Measurements from ENCODE around the gene PDLIM1. TPM values are rescaled to one million over a fixed set of nuclear protein-coding genes. Genes with fewer than 3 reads are reported as not detected.

The PDLIM1 gene
- total and polyA plus RNA-seq, 2 of the 13 experiments (the other 11 are each of a cell fraction or from before 2014, with no cell fraction given): 119 to 123 TPM

DNA sequence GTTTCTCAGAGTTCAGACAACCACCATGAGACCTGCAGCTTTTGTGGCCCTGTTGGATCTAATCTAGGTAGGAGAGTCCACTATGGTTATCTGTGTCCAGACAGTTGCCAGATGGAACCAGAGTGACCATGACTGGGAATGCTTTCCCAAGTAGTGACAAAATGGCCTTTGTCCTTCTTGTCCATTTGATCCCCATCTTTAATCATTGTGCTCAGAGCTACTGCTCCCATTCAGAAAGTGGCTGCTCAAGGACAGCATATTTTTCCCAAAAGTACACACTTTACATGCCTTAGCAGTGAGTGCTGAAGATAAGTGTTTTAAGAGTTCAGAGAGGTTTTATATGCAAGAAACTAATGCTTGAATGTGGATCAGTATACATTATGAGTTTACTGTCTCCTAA is 102.2 kb downstream of the PDLIM1 start (continued):
- 0 out of 2 replicates have a peak, but pooled peaks have one; percentile 40 for TF ChIP-seq MIXL1 (CRISPR knock-in tag; IDR thresholded peaks at IDR 0.05)
- TF ChIP-seq TOPORS (CRISPR knock-in tag; IDR thresholded peaks at IDR 0.05): no peak
- TF ChIP-seq HNF4A (CRISPR knock-in tag; IDR thresholded peaks at IDR 0.05): peak; percentile 55
- 0 out of 2 replicates have a peak, but pooled peaks have one; percentile 15 for TF ChIP-seq SALL1 (CRISPR knock-in tag; IDR thresholded peaks at IDR 0.05)
- TF ChIP-seq PPARG (CRISPR knock-in tag; conservative IDR thresholded peaks at IDR 0.05): 0 out of 2 replicates have a peak, but pooled peaks have one; percentile 14
- no peak for TF ChIP-seq RXRB (CRISPR knock-in tag; IDR thresholded peaks at IDR 0.05; ENCODE audit: borderline replicate concordance)
- TF ChIP-seq SOX13 (IDR thresholded peaks at IDR 0.05): no peak
- TF ChIP-seq SOX13 (CRISPR knock-in tag; conservative IDR thresholded peaks at IDR 0.05 in 1 of 2, IDR thresholded peaks at IDR 0.05 in 1 of 2): peak in 1 of 2 experiments; percentile 75; a peak in 2 of 4 replicates
- peak; percentile 21; the same call in 1 of the 2 replicates for TF ChIP-seq ZGPAT (CRISPR knock-in tag; IDR thresholded peaks at IDR 0.05)
- TF ChIP-seq, protein P1, sequence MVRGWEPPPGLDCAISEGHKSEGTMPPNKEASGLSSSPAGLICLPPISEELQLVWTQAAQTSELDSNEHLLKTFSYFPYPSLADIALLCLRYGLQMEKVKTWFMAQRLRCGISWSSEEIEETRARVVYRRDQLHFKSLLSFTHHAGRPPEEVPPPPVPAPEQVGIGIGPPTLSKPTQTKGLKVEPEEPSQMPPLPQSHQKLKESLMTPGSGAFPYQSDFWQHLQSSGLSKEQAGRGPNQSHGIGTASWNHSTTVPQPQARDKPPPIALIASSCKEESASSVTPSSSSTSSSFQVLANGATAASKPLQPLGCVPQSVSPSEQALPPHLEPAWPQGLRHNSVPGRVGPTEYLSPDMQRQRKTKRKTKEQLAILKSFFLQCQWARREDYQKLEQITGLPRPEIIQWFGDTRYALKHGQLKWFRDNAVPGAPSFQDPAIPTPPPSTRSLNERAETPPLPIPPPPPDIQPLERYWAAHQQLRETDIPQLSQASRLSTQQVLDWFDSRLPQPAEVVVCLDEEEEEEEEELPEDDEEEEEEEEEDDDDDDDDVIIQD (CRISPR knock-in tag; IDR thresholded peaks at IDR 0.05; ENCODE audit: low read depth): 0 out of 2 replicates have a peak, but pooled peaks have one; percentile 35
- TF ChIP-seq SIX1 (CRISPR knock-in tag; IDR thresholded peaks at IDR 0.05; ENCODE audit: borderline replicate concordance): peak; percentile 27; the same call in 1 of the 2 replicates
- TF ChIP-seq POGZ (CRISPR knock-in tag; IDR thresholded peaks at IDR 0.05): peak; percentile 32; the same call in 1 of the 2 replicates
- TF ChIP-seq FOXP1 (IDR thresholded peaks at IDR 0.05): no peak
- TF ChIP-seq FOXP1 (CRISPR knock-in tag; IDR thresholded peaks at IDR 0.05): no peak
